GM20000 (cell line): ENCODE data around the gene TRIOBP.
A peak's percentile ranks its signal among the peaks of the same experiment; 100 is the strongest.
"Not testable (repeated sequence)": the region's sequence is repeated elsewhere in the genome, so short reads cannot be mapped to it uniquely, and the experiment has no call there.

Experiments
- DNase-seq: peaks from one replicate; pipeline ENCODE4 v3.0.0; 2012; ENCODE audit warnings: low spot score
- TF ChIP-seq, protein P1 (sequence below): IDR thresholded peaks from 2 replicates; pipeline ENCODE4 v1.5.1; 2012; ENCODE audit warnings: mild to moderate bottlenecking, control low read depth; ENCODE audit errors: extremely low read depth, missing control alignments

TRIOBP gene

DNA sequence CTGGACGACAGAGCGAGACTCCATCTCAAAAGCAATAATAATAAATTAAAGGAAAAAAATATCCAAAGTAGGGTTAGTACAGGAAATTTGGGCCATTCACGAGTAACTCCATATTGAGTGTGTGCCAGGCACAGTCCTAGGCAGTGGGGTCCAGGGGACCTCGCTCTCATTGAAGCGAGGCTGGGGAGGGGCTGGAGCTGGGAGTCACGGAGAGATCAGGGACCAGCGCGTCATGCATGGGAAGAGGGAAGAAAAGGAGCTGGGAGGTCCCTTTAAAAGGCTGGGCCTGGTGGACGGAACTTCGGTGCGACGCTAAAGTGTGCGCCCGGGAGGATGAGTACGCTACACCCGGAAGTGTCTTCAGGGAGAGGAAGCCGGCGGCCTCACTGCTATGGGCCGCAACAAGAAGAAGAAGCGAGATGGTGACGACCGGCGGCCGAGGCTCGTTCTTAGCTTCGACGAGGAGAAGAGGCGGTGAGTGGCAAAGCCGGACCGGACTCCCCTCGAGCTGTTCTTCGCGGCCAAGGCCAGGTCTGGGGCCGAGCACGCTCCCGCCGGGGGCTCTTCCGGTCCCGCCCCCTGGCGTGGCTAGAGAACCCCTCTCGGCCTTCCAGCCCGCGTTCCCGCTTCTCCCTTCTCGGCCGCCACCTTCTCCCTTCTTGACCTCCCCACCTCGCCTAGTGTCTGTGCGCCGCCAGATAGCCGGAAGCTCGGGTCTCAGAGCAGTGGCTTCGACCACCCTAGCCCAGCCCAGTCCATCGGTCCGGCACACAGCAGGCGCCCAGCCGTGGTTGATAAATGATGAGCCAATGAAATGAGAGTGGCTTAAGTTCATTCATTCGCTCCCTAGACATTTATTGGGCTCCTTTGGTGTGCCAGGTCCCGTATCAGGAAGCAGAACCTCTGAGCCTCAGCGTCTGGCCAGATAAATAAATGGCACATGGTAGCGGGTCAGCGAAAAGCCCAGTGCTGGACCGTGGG, 10.6 kb upstream of the TRIOBP start, which contains the start of gene NOL12:
NOL12 (plus strand) TSS at position 342 of the 981 bp plus-strand sequence; CDS start at position 392, 50 bp downstream.
- TF ChIP-seq, protein P1, sequence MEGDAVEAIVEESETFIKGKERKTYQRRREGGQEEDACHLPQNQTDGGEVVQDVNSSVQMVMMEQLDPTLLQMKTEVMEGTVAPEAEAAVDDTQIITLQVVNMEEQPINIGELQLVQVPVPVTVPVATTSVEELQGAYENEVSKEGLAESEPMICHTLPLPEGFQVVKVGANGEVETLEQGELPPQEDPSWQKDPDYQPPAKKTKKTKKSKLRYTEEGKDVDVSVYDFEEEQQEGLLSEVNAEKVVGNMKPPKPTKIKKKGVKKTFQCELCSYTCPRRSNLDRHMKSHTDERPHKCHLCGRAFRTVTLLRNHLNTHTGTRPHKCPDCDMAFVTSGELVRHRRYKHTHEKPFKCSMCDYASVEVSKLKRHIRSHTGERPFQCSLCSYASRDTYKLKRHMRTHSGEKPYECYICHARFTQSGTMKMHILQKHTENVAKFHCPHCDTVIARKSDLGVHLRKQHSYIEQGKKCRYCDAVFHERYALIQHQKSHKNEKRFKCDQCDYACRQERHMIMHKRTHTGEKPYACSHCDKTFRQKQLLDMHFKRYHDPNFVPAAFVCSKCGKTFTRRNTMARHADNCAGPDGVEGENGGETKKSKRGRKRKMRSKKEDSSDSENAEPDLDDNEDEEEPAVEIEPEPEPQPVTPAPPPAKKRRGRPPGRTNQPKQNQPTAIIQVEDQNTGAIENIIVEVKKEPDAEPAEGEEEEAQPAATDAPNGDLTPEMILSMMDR = no peak
- DNase-seq = peak; percentile 83

DNA sequence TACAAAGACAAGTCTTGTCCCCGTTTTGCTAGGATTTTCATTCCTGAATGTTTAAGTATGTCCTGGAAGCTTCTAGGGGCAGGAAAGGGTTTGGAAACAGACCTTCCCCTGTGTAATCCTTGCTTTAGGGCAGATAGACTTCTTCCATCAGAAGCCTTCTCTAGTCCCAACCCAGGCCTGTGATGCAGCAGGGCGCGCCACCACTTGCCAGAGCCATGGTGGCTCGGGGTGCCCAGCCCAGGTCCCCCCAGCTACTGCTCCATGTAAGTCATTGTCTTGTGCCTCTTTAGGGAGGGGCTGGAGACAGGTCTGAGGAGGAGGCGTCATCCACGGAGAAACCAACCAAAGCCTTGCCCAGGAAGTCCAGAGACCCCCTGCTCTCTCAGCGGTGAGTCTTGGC, 6.4 kb upstream of the TRIOBP start:
- no peak for DNase-seq
- TF ChIP-seq, protein P1 = no peak

DNA sequence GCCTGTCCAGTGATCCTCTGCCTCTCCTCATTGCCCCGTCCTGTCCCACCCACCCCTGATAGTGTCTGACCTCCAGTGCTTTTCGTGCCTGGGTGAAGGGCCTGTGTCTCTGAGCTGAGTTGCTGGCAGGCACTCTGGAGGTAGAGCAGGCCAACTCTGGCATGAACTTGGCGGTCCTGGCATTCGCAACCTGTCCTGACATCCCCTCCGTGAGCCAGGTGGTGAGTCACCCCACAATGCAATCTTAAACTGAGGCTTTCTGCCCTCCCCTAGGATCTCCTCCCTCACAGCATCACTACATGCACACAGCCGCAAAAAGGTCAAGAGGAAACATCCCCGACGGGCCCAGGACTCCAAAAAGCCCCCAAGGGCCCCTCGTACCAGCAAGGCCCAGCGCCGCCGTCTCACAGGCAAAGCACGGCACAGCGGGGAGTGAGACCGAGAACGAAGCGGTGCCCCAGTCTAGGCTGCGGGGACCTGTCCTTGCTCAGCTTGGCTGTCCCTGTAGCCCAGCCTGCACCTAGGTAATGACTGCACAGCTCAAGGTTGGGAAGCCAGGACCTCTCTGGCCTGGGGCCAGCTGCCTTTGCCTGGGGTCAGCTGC, 5.8 kb upstream of the TRIOBP start:
- TF ChIP-seq, protein P1 = no peak
- no peak for DNase-seq

DNA sequence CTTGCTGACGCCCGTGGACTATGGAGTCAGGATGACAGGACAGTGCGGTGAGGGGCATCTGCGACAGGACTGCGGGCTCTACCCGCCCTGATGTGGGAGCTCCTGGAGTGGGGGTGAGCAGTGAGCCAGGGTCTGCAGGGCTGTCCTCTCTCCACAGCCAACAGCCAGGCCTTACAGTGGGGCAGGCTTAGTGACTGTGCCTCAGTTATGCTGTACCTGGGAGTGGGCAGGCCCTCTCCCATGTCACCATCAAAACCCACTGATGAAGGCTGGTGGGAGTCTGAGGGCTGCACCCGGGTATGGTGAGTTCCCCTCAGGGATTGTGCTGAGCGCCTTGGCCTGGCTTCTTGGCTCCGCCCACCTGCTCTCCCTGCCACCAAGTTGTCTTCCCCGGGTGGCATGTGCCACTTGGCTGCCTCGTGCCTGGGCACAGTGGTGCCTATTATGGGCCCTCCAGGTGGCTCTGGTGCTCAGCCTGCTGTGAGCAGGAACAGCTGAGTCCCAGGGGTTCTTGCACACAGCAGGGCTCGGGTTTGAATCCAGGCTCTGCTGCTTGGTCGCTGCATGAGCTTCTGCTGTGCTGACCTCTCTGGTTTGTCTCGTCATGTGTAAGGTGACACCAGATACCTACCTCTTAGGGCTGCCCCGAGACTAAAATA, 4.1 kb upstream of the TRIOBP start:
- DNase-seq = no peak
- TF ChIP-seq, protein P1 = no peak

- DNase-seq = not testable (repeated sequence)
These were observed 2.7 kb upstream of the TRIOBP start for GRCh38 chr22:37694131-37694530.

DNA sequence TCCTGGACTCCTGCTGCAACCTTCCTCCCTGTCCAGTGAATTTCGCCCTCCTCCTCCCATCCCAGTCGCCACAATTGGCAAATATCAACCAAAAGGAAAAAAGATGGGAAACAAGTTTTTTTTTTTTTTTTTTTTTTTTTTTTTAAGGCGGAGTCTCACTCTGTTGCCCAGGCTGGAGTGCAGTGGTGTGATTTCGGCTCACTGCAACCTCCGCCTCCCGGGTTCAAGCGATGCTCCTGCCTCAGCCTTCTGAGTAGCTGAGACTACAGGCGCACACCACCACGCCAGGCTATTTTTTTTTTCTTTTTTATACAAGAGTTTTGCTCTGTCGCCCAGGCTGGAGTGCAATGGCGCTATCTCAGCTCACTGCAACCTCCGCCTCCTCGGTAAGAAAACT, 590 bp upstream of the TRIOBP start:
- not testable (repeated sequence) for DNase-seq

DNA sequence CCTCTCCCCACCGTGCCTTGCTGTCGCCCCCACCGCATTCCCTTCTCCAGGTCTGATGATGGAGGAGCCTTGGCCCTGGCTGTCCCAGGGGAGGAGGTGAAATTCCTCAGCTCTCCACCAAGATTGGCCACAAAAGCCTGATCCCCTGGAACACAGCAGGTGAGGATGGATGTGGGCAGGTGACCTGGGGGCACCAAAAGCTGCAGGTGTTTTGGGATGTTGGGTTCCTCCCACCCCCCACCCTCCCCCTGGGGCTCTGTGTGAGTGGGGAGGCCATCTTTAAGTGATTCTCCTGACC, 639 bp downstream of the TRIOBP start:
- DNase-seq = no peak
- TF ChIP-seq, protein P1 = no peak

- DNase-seq = no peak
- TF ChIP-seq, protein P1 = no peak
These were observed 4.4 kb downstream of the TRIOBP start for GRCh38 chr22:37701141-37701786.
